ENCODE data around the gene TPCN1. TPM values are rescaled to one million over a fixed set of nuclear protein-coding genes. Genes with fewer than 3 reads are reported as not detected.

The TPCN1 gene
- total RNA-seq, 1 donor from 2014 or later = 7.9 TPM

- Mint-ChIP-seq H3K4me1 (ENCODE audit: low read depth, unreplicated experiment) (peaks cover 5% of the 10 kb centered on the region), H3K4me3 (ENCODE audit: unreplicated experiment) (peak overlapping the region; percentile 74), H3K9me3 (ENCODE audit: unreplicated experiment) (peaks cover 6% of the 10 kb centered on the region), H3K27me3 (ENCODE audit: unreplicated experiment) (peaks cover 1% of the 10 kb centered on the region), H3K27ac (ENCODE audit: unreplicated experiment) (peak overlapping the region; percentile 52), H3K36me3 (ENCODE audit: unreplicated experiment) (no peaks in the 10 kb centered on the region)
- no peak for TF ChIP-seq CTCF (IDR thresholded peaks at IDR 0.05; ENCODE audit: partially characterized antibody, unreplicated experiment)
- no peak for DNase-seq
These were observed 37.0 kb upstream of the TPCN1 start for GRCh38 chr12:113184098-113184899.

GRCh38 chr12:113184900-113185179, 36.4 kb upstream of the TPCN1 start:
- H3K4me1 Mint-ChIP-seq (ENCODE audit: low read depth, unreplicated experiment) = peaks cover 5% of the 10 kb centered on the region
- peaks cover 1% of the 10 kb centered on the region for H3K27me3 Mint-ChIP-seq (ENCODE audit: unreplicated experiment)
- H3K9me3 Mint-ChIP-seq (ENCODE audit: unreplicated experiment) = peaks cover 5% of the 10 kb centered on the region
- H3K4me3 Mint-ChIP-seq (ENCODE audit: unreplicated experiment) = peak overlapping the region; percentile 74
- no peak for TF ChIP-seq CTCF (IDR thresholded peaks at IDR 0.05; ENCODE audit: partially characterized antibody, unreplicated experiment)
- DNase-seq = peak; percentile 86
- H3K36me3 Mint-ChIP-seq (ENCODE audit: unreplicated experiment) = no peaks in the 10 kb centered on the region
- H3K27ac Mint-ChIP-seq (ENCODE audit: unreplicated experiment) = peak overlapping the region; percentile 52

GRCh38 chr12:113185180-113186032, 35.9 kb upstream of the TPCN1 start, which contains the start of the genes DDX54 and RITA1:
DDX54 (minus strand) TSS chr12:113185478; CDS start chr12:113185451, 27 bp downstream.
RITA1 (plus strand) TSS chr12:113185721; CDS start chr12:113186747, 1,026 bp downstream.
- DNase-seq = peak; percentile 83
- peak within 1 kb of the TSS; percentile 74 for H3K4me3 Mint-ChIP-seq (ENCODE audit: unreplicated experiment)
- TF ChIP-seq CTCF (IDR thresholded peaks at IDR 0.05; ENCODE audit: partially characterized antibody, unreplicated experiment) = no peak
- H3K27ac Mint-ChIP-seq (ENCODE audit: unreplicated experiment) = peak within 1 kb of the TSS; percentile 52
- peaks cover 2% of the 10 kb centered on the region for H3K9me3 Mint-ChIP-seq (ENCODE audit: unreplicated experiment)
- peaks cover 5% of the 10 kb centered on the region for H3K4me1 Mint-ChIP-seq (ENCODE audit: low read depth, unreplicated experiment)
- H3K27me3 Mint-ChIP-seq (ENCODE audit: unreplicated experiment) = peaks cover 1% of the 10 kb centered on the region
- no peaks in the 10 kb centered on the region for H3K36me3 Mint-ChIP-seq (ENCODE audit: unreplicated experiment)

GRCh38 chr12:113186033-113186365, 35.3 kb upstream of the TPCN1 start:
- TF ChIP-seq CTCF (IDR thresholded peaks at IDR 0.05; ENCODE audit: partially characterized antibody, unreplicated experiment) = no peak
- Mint-ChIP-seq H3K27me3 (ENCODE audit: unreplicated experiment) (no peaks in the 10 kb centered on the region), H3K36me3 (ENCODE audit: unreplicated experiment) (no peaks in the 10 kb centered on the region), H3K4me3 (ENCODE audit: unreplicated experiment) (peak overlapping the region; percentile 70), H3K9me3 (ENCODE audit: unreplicated experiment) (peaks cover 2% of the 10 kb centered on the region), H3K27ac (ENCODE audit: unreplicated experiment) (peak overlapping the region; percentile 34), H3K4me1 (ENCODE audit: low read depth, unreplicated experiment) (peaks cover 8% of the 10 kb centered on the region)
- no peak for DNase-seq
